Measurements from ENCODE around the gene PLXDC2.

- no peak for TF ChIP-seq POLR2A (IDR thresholded peaks at IDR 0.05; ENCODE audit: low read depth, low read length)
- TF ChIP-seq TAF1 (IDR thresholded peaks at IDR 0.05; ENCODE audit: low read depth, low read length): no peak
Observed at GRCh38 chr10:19929506-19930140, 113.4 kb downstream of the PLXDC2 start.
